Ovary (tissue), 9 donors: ENCODE measurements around the gene IKZF1. TPM values are rescaled to one million over a fixed set of nuclear protein-coding genes. Genes with fewer than 3 reads are reported as not detected.

Experiments used
- DNase-seq, 5 donors: peaks; one replicate each; pipeline ENCODE4 v3.0.0-alpha.2; 2019 to 2020
- H3K27ac ChIP-seq, 2 donors: fragments of 200-600 bp; one replicate each; pipeline versions ENCODE4 v1.5.1 to v1.8.0; 2019 to 2022
- H3K27me3 ChIP-seq: fragments of 200-600 bp; one replicate; pipeline ENCODE4 v1.8.0; 2022
- H3K36me3 ChIP-seq: fragments of 200-600 bp; sonication (generic); one replicate; pipeline ENCODE4 v1.5.1; 2019
- H3K4me1 ChIP-seq: one replicate; pipeline ENCODE4 v1.8.1; 2013; ENCODE audit warnings: mild to moderate bottlenecking, moderate library complexity; ENCODE audit not compliant: insufficient read depth
- H3K4me3 ChIP-seq: fragments of 200-600 bp; sonication (generic); one replicate; pipeline ENCODE4 v1.5.1; 2017
- H3K9me3 ChIP-seq, 2 donors: fragments of 200-600 bp in 1 of 2; sonication (generic) in 1 of 2; one replicate each; pipeline versions ENCODE4 v1.5.1 to v1.8.1; 2013 to 2019; ENCODE audit warnings: mild to moderate bottlenecking in 1 of 2, moderate library complexity in 1 of 2
- CTCF ChIP-seq, 3 donors: fragments of 450-650 bp in 2 of 3; fragments of 200-600 bp in 1 of 3; IDR thresholded peaks; one replicate each; pipeline versions ENCODE4 v1.5.1 to v1.8.0; 2016 to 2022; ENCODE audit warnings: antibody characterized with exemption in 3 of 3, mild to moderate bottlenecking in 1 of 3
- EP300 ChIP-seq: sonication (generic); formaldehyde crosslinking; IDR thresholded peaks from one replicate; pipeline ENCODE4 v1.6.1; 2017; ENCODE audit warnings: antibody characterized with exemption
- POLR2A ChIP-seq: fragments of 450-650 bp; IDR thresholded peaks from one replicate; pipeline ENCODE4 v1.6.1; 2017; ENCODE audit warnings: antibody characterized with exemption, mild to moderate bottlenecking, moderate library complexity
- WGBS, 3 donors: extraction: QIAGEN DNeasy Blood & Tissue Kit in 1 of 3; methylation state at CpG; one replicate each; pipeline versions ENCODE4 v1.1.5 to v1.1.7; 2013 to 2017; 5-methylcytosine and 5-hydroxymethylcytosine counted together
- intact Hi-C, 4 donors: fragments of 100-400 bp; cut with DNase I; formaldehyde crosslinking; loops; one replicate each; pipeline versions ENCODE4 v1.11.0 to v1.15.1; 2022 to 2023
- polyA plus RNA-seq, 2 donors: library from polyadenylated mRNA; stranded (reverse); fragments of 200-250 nt in 1 of 2; fragments of 350-450 nt in 1 of 2; fragmentation: Illumina TruSeq in 1 of 2; extraction: RNeasy Lipid Tissue Mini Kit (QIAGEN cat#74804) in 1 of 2; gene quantifications; one replicate each; pipeline ENCODE4 v1.2.3, GENCODE V29; 2013 to 2014
- total RNA-seq, 7 donors: library from RNA; depleted of rRNA in 2 of 7; stranded (reverse); fragments of >200 nt in 2 of 7; fragmentation: NEBNext Ultra II Directional in 3 of 7; extraction: Animal tissue kit (Norgen Biotek cat#: 25700) in 3 of 7; gene quantifications; one replicate each; pipeline versions ENCODE4 v1.1.0 to v1.2.4, GENCODE V29; 2016 to 2023
- donor health status: DM: no; HTN: no; CAD: no; lungs with moderate emphysema.
- donor health status: DM: no; HTN: no; CAD: no.
- donor health status: Bipolar disorder and iron deficiency.
- donor health status: DM: yes; HTN: yes; CAD: no.
- donor health status: DM: no; HTN: no; CAD: no.
- donor health status: DM: yes; HTN: yes; CAD: no.

Gene IKZF1
- total and polyA plus RNA-seq, 9 donors, result 0.59 to 7.5 (median 3.3) TPM

GRCh38 chr7:50300336-50300735, 4.2 kb upstream of the IKZF1 start:
- intact Hi-C loops, result no loop called here
- no peak for DNase-seq
- Histone ChIP-seq H3K4me1 (peaks cover 6% of the 10 kb centered on the region), H3K27me3 (no peaks in the 10 kb centered on the region), H3K27ac (no peak overlapping the region), H3K4me3 (no peak overlapping the region), H3K36me3 (no peaks in the 10 kb centered on the region), H3K9me3 (no peaks in the 10 kb centered on the region)
- 51 to 61% (median 55%) methylated on average over 4 of the region's 4 CpGs for WGBS, 3 donors
- TF ChIP-seq EP300 (no peak), CTCF (IDR thresholded peaks at IDR 0.05) (no peak), POLR2A (no peak)

GRCh38 chr7:50302486-50303334, 1.8 kb upstream of the IKZF1 start:
- DNase-seq, result no peak
- intact Hi-C loops, result no loop called here
- H3K4me3 ChIP-seq, result no peak overlapping the region
- WGBS, 3 donors, result 83 to 85% (median 84%) methylated on average over 28 of the region's 28 CpGs
- no peaks in the 10 kb centered on the region for H3K9me3 ChIP-seq
- no peaks in the 10 kb centered on the region for H3K36me3 ChIP-seq
- no peak for TF ChIP-seq EP300
- TF ChIP-seq CTCF (IDR thresholded peaks at IDR 0.05), result no peak
- TF ChIP-seq POLR2A, result no peak
- H3K27me3 ChIP-seq, result no peaks in the 10 kb centered on the region
- H3K4me1 ChIP-seq, result peaks cover 6% of the 10 kb centered on the region
- no peak overlapping the region for H3K27ac ChIP-seq

DNA sequence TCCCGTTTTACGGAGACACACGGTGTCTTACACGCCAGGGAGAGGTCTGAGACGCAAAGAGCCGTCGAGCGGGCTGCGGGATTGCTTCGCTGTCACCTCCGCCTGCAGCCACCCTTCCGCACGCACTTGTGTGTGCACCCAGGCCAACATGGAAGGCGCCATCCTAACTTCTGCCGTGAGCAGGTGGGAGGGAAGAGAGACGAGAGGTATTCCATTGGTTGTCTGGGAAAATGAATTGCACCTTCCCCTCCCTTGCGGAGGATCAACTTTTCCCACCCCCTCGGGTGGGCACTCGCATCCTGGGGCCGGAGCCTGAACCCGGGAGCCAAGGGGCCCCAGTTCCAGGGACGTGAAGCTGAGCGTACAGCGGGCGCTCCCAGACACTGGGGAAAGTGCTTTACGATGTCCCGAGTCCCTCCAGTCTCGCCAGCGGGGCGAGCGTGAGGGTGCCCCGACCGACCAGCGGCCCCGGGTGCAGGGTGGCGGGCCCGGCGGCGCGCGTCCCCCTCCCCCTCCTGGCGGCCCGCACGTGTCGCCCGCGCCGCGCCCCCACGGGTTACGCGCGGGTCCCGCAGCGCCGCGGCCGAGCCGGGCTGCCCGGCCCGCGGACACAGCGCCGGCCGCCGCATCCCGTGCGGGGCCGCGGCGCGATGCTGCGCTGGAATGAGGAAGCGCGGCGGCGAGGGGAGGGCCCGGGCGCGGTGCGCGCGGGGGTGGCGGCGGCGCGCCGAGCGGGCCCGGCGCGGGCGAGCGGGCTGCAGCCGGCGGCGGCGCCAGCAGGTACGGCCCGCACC, 984 bp upstream of the IKZF1 start:
- no peak overlapping the region for H3K27ac ChIP-seq

More for the DNA sequence above, 984 bp upstream of the IKZF1 start:
- no peaks in the 10 kb centered on the region for H3K27me3 ChIP-seq
- no peak for DNase-seq
- H3K4me1 ChIP-seq, result peaks cover 6% of the 10 kb centered on the region
- no peak for TF ChIP-seq CTCF (IDR thresholded peaks at IDR 0.05)
- no peak for TF ChIP-seq EP300
- TF ChIP-seq POLR2A, result no peak
- no peak overlapping the region for H3K4me3 ChIP-seq
- intact Hi-C loops, result no loop called here
- 6 to 14% (median 9%) methylated on average over 54 to 100 of the region's 100 CpGs for WGBS, 3 donors
- no peaks in the 10 kb centered on the region for H3K36me3 ChIP-seq
- H3K9me3 ChIP-seq, result no peaks in the 10 kb centered on the region
